DMS53 treated with DMSO at 0.1 percent for 48 hours (cell line): ENCODE data around the gene HVCN1.

ENCODE experiments used
- DNase-seq: peaks from one replicate; lab custom pipeline; 2025; ENCODE audit not compliant: unreplicated experiment; lab: John Stamatoyannopoulos, UW

HVCN1 gene

GRCh38 chr12:110699591-110700445 lies 10.9 kb upstream of the HVCN1 start:
- no peak for DNase-seq

- peak; percentile 85 for DNase-seq
Observed at GRCh38 chr12:110698171-110698902, 9.4 kb upstream of the HVCN1 start.

- DNase-seq, result no peak
Observed at GRCh38 chr12:110697236-110697635, 8.3 kb upstream of the HVCN1 start.

- DNase-seq, result no peak
Observed at GRCh38 chr12:110696283-110696682, 7.4 kb upstream of the HVCN1 start.

GRCh38 chr12:110694330-110694901 lies 5.5 kb upstream of the HVCN1 start:
- DNase-seq, result no peak

GRCh38 chr12:110693731-110694130 lies 4.8 kb upstream of the HVCN1 start:
- DNase-seq, result no peak

GRCh38 chr12:110690127-110690430 lies 1.2 kb upstream of the HVCN1 start:
- DNase-seq, result no peak

- DNase-seq, result no peak
Observed at GRCh38 chr12:110689281-110690126, 589 bp upstream of the HVCN1 start.

- no peak for DNase-seq
Observed at GRCh38 chr12:110687396-110688169, 1.3 kb downstream of the HVCN1 start.

GRCh38 chr12:110686294-110686903 lies 2.5 kb downstream of the HVCN1 start:
- no peak for DNase-seq

GRCh38 chr12:110684312-110684836 lies 4.5 kb downstream of the HVCN1 start:
- no peak for DNase-seq

- DNase-seq, result no peak
Observed at GRCh38 chr12:110683888-110684287, 5.0 kb downstream of the HVCN1 start.

- no peak for DNase-seq
Observed at GRCh38 chr12:110680032-110680431, 8.9 kb downstream of the HVCN1 start.

- no peak for DNase-seq
Observed at GRCh38 chr12:110679201-110679600, 9.7 kb downstream of the HVCN1 start.

GRCh38 chr12:110677982-110678381 lies 10.9 kb downstream of the HVCN1 start:
- DNase-seq, result no peak

- no peak for DNase-seq
Observed at GRCh38 chr12:110677206-110677911, 11.6 kb downstream of the HVCN1 start.

- DNase-seq, result no peak
Observed at GRCh38 chr12:110676171-110676570, 12.7 kb downstream of the HVCN1 start.

- DNase-seq, result no peak
Observed at GRCh38 chr12:110670161-110670701, 18.7 kb downstream of the HVCN1 start.

GRCh38 chr12:110669193-110669502 lies 19.8 kb downstream of the HVCN1 start:
- DNase-seq, result no peak
